AG08395 (cell line): ENCODE measurements around the gene SLC33A1.
"Not testable (repeated sequence)": the region's sequence is repeated elsewhere in the genome, so short reads cannot be mapped to it uniquely, and the experiment has no call there.

Source experiments
- DNase-seq: peaks from one replicate; pipeline ENCODE4 v3.0.0; 2012; ENCODE audit warnings: mixed read lengths, low spot score

SLC33A1 gene

DNA sequence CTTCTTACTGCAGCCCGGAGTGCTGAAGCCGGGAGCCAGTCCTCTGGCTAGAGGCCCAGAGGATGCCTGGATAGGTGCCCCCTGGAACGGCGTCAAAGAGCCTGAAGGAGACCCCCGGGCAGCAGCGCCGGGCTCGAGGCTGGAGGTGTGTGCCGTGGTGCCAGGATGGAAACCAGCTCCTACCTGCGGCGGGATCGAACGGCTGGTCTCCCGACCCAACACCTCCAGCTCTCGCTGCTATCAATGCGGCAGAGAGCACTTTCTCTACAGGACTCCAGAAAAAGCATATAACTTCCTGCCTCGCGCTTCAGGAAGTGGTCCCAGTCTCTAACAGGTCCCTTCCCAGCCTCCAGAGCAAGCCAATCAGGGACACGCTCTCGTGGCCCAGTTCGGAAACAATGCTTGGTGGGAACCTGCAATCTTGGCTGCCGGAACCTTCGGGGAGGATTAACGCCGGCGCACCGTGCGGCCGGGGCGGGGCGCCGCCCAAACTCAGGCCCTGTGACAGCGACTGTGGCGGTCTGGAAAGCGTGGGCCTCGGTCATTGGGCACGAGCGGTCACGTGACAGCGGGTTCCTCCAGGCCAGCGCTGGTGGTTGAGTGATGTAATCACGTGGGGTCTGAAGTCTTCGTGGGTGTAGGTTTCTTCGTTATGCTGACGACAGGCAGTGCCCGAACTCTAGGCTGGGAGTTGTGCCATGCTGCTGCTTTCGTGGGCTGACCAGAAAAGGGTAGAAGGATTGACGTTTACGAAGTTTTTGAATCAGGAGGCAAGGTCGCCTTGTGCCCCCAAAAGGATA is at the start of gene SLC33A1:
TSS of gene SLC33A1 (minus strand) at position 287 of the 800 bp plus-strand sequence. CDS start 430 bp downstream, outside the sequence.
- peak; percentile 99 for DNase-seq

GRCh38 chr3:155895379-155895900 is 41.2 kb upstream of the SLC33A1 start:
- no peak for DNase-seq

DNA sequence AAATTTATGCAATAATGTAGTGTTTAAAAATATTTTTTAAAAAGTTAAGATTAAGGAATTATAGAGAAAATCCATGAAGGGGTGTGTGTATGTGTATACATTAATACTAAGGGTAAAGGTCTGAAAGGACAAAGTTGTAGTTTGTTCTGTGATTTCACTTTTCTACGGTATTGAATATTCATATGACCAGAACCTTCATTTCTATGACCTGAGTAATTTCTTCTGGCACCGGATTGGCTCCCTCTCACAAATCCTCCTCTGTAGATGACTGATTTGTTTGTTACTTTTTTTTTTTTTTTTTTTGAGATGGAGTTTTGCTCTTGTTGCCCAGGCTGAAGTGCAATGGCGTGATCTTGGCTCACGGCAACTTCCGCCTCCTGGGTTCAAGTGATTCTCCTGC is 37.1 kb upstream of the SLC33A1 start:
- no peak for DNase-seq

GRCh38 chr3:155890671-155891190 is 36.5 kb upstream of the SLC33A1 start:
- DNase-seq, result peak; percentile 41

GRCh38 chr3:155889952-155890351 is 35.7 kb upstream of the SLC33A1 start:
- no peak for DNase-seq

DNA sequence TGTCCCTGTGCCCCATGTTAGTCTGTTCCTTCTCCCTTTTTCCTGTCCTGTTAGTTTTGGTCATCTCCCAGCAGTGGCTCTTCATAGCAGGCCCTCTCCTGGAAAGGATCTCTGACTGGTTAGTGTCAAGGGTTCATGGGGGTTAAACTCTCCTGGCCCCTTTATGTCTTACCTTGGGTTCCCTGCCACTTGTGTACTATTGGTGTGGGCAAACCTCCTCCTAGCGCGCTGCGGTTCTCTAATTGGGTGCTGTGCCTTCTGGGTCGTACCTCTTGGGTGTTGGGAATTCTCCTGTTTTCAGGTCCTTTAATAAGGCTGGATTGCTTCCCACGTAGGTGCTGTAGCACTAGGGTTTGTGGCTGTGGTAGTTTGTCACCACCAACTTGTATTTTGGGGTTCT is 35.0 kb upstream of the SLC33A1 start:
- no peak for DNase-seq

GRCh38 chr3:155886915-155887314 is 32.7 kb upstream of the SLC33A1 start:
- no peak for DNase-seq

DNA sequence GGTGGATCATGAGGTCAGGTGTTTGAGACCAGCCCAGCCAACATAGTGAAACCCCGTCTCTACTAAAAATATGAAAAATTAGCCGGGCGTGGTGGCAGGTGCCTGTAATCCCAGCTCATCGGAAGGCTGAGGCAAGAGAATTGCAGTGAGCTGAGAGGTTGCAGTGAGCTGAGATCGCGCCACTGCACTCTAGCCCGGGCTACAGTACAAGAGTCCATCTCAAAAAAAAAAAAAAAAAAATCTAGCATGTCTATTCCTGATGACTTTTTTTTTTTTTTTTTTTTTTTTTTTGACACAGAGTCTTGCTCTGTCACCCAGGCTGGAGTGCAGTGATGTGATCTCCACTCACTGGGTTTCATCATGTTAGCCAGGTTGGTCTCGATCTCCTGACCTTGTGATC is 32.1 kb upstream of the SLC33A1 start:
- DNase-seq, result not testable (repeated sequence)

- no peak for DNase-seq
These were observed 31.1 kb upstream of the SLC33A1 start for GRCh38 chr3:155885292-155885691.

GRCh38 chr3:155884292-155884691 is 30.1 kb upstream of the SLC33A1 start:
- no peak for DNase-seq

DNA sequence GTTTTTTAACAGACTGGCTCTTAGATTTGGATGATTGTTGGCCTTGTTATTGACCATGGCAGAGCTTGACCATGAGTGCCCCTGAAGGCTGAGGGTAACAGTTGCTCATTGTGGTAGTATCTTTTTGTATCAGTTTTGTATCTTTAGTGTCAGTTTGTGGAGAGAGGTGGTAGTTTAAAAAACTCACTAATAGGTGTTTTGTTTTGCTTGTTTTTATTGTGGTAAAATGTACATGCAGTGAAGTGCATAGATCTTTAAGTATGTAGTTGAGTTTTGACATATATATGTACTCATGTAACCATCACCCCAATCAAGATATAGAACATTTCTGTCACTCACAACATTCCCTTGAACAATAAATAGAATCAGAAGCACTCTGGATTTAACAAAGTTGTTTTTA is 26.1 kb upstream of the SLC33A1 start:
- no peak for DNase-seq

DNA sequence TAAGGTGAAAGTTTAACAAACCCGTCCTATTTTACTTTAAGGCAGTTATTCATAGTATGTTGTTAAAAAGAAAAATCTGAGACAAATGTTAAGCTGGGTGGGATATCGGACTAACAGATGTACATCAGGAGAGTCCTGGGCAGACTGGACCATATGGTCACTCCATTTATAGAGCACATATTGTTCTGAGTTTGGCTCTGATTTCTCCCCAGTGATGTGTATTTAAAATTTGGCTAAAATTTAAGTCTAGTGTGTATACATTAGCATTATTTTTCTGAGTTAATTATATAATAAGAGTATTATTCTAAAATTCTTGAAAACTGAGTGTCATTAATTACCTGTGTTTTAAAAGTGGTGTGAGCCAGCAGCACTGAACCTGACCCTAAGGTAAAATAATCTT is 22.3 kb upstream of the SLC33A1 start:
- DNase-seq, result no peak

- no peak for DNase-seq
These were observed 21.8 kb upstream of the SLC33A1 start for GRCh38 chr3:155876037-155876436.

- no peak for DNase-seq
These were observed 18.8 kb upstream of the SLC33A1 start for GRCh38 chr3:155872904-155873646.

GRCh38 chr3:155871746-155872158 is 17.5 kb upstream of the SLC33A1 start:
- DNase-seq, result no peak

GRCh38 chr3:155870945-155871745 is 16.9 kb upstream of the SLC33A1 start:
- peak; percentile 42 for DNase-seq

GRCh38 chr3:155870133-155870944 is 16.1 kb upstream of the SLC33A1 start, which contains the start of gene GMPS:
Gene GMPS, plus strand, starts transcription at chr3:155870650. Its CDS starts 221 bp downstream, at chr3:155870871.
- peak; percentile 97 for DNase-seq

DNA sequence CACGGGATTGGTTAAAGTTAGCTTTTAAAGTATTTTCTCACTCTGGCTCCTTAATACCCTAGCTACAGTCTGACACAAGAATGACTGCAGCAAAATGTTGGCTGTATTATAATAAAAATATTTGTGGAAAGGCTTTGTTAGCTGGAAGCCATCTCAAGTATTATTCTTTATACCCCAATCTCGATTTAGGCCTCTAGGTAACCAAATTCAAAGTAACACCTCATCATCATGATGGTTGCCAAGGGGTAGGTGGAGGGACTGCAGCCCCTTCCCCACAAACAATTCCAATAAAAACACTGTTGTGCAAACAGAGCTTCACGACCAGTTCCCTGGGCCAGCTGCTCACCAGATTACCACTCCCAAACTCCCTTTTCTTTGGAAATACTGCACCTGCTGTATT is 15.5 kb upstream of the SLC33A1 start:
- DNase-seq, result no peak

DNA sequence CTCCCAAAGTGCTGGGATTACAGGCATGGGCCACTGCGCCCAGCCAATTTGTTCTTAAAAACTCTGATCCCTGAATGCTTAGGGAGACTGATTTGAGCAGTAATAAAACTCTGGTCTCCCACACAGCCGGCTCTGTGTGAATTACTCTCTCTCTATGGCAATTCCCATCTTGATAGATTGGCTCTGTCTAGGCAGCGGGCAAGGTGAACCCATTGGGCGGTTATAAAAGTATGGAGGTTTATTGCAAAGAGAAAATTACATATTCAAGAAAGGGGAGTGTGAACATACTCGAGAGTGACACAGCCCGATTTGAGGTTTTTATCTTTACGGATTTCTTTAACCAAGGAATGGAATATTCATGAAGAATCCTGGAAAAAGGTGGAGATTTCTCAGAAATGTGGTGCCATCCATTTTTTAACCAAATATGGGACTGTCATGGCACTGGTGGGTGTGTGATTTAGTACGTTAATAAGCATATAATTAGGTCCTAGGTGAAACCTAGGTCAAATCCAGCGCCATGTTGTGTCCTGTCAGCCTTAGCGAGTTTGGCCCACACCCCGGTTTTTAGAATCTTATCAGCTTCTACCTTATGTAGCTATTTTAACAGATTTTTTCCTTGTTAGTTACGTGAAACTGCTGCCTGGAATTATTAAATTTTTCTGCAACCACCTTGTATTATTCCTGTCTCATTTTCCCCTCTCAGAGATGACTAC is 9.0 kb upstream of the SLC33A1 start:
- no peak for DNase-seq

GRCh38 chr3:155862290-155862982 is 8.2 kb upstream of the SLC33A1 start:
- not testable (repeated sequence) for DNase-seq
